GM19328 (cell line): Measurements from ENCODE around the gene CAMTA1.

Source experiments
- ATAC-seq: cut with Tn5 transposase; IDR thresholded peaks from one replicate; pipeline ENCODE4 v1.9.1; 2021; ENCODE audit warnings: mild to moderate bottlenecking, moderate library complexity; ENCODE audit not compliant: unreplicated experiment

CAMTA1 gene

DNA sequence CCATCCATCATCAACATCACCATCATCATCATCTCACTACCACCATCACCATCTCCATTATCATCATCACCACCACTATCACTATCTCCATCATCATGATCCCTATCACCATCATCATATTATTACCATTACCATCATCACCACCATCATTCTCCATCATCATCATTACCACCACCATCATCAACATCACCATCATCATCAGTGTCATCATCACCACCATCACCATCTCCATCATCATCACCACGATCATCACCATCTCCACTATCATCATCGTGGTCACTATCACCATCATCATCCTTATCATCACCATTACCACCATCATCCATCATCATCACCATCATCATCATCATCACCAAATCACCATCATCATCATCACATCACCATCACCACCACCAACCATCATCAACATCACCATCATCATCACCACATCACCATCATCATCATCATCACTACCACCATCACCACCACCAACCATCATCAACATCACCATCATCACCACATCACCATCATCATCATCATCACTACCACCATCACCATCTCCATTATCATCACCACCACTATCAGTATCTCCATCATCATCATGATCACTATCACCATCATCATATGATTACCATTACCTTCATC lies 783.8 kb downstream of the CAMTA1 start:
- no peak for ATAC-seq

DNA sequence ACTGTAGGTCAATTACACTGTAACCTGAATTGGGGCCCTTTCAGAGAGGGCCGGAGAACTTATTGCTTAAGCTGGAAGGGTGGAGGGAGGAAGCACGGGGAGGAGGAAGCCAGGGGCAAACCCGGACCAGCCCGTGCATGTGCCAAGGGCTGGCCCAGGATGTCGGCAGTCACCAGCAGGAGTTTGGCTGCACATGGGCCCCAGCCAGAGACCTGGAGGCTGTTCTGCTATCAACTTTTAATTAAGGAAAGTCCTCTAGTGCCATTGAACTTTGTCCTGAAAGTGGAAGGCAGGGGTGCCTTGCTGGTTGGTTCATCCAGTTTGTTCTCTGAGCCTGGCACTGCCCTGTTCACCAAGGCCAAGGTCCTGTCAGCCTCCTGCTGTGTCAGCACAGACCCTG lies 785.1 kb downstream of the CAMTA1 start:
- no peak for ATAC-seq

DNA sequence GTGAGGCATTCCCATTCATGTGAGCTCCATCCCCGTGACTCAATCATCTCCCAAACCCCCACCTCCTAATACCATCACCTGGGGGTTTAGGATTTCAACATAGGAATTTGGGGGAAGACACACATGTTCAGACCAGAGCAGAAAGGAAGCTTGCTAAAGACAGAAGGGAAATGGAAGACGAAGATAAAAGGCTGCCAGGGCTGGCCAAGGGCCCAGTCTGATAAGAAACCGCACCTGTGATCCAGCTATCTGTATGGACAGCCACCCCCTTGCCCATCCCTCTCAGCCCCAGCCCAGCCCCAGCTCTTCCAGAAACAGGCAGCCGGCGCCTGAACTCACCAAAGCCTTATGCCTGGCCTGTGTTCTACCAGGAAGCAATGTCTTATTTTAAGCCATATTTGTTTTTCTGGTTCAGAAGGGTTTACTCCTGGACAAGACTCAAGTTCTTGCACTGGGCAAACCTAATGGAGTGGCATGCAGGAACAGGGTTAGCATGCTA lies 787.4 kb downstream of the CAMTA1 start:
- ATAC-seq, result no peak

DNA sequence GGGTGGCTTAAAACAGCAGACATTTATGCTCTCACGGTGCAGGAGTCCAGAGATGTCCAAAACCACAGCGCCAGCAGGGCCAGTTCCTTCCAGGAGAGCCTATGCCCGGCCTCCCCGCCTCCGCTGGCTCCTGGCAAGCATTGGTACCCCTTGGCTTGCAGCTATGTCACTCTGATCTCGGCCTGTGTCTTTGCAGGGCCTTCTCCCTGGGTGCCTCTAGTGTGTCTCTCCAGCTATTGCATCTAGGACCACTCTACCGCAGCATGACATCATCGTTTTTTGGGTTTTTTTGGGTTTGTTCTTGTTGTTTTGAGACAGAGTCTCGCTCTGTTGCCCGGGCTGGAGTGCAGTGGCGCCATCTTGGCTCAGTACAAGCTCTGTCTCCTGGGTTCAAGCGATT lies 788.2 kb downstream of the CAMTA1 start:
- ATAC-seq, result no peak

DNA sequence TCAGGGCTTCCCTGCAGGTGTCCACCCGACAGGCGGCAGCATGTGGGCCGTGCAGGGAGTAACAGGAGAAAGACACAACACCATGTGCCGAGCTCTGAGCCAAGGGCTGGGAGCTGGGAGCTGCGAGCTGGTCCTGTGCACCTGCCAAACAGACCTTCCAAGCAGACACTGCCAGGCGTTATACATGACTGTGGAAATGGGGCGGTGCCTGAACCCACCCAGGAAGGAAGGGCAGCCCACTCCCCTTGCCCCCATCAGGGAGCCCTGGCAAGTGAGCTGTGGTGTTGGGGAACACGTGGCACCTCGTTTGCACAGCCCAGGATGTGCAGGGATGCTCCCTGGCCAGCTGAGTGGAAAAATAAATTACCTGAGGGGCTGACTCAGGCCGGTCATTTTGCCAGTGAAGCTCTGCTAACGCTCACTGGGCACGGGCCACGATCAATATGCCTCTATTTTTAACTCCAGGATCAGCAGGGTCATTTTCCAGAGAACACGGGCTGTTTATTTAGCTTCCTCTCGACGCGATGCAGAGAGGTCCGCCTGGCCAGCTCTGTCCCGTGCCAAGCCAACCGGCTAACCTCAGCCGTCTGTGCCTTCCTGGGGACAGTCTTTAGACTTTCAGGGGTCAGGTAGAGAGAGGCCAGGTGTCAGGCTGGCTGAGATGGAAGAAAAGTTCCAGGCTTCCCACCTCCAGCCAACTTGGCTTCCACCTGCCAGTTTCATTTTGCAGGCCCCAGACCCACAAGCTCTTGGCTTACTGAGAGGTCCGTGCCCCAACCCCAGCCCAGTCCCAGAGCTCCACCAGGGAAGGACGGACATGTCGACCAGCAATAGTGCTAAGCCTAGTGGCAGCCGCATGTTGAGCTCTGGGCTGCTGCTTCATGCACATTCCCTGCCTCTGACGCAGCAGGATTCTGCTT lies 789.1 kb downstream of the CAMTA1 start:
- no peak for ATAC-seq

DNA sequence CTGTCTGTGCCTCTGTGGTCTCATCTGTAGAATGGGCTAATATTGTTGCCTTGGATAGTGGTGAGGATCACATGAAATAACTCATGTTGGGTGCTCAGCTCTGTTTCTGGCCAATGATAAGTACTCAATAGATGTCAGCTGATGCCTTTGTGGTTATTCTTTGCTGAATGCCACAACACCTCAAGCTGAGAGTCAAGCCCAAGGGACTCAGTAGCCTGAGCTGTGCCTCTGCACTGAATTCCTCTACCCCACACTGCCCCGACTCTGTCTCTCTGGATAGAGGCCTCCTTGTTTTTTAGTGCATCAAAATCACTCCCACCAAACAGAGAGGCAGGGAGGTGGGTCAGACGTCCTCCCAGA lies 789.8 kb downstream of the CAMTA1 start:
- ATAC-seq, result no peak

DNA sequence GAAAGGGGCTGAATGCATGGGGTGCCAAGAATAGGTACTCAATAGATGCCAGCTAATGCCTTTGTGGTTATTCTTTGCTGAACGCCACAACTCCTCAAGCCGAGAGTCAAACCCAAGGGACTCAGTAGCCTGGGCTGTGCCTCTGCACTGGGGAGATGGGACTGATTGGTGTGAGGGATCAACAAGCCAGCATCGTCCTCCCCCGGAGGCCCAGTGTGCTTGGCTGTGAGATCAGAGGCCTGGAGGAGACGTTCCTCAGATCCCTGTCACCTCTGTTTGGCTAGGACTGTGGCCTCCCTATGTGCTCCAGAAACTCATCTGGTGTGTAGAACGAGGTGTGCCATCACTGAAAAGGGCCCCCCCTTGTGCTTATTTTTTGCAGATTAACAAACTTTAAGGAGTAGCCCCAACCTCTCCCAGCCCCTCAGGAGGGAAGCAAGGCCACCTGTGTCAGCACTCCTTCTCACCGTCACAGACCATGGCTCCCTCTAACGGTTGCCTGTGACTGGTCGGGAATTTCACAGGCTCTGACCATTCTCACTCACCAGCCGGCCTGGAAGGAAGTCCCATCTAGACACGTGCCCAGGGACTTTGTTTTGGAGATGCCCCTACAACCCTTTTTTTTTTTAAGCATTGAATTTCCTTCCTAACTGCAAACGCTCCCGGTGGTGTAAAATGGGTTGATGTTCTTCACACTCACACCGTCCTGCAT lies 791.8 kb downstream of the CAMTA1 start:
- ATAC-seq, result no peak

DNA sequence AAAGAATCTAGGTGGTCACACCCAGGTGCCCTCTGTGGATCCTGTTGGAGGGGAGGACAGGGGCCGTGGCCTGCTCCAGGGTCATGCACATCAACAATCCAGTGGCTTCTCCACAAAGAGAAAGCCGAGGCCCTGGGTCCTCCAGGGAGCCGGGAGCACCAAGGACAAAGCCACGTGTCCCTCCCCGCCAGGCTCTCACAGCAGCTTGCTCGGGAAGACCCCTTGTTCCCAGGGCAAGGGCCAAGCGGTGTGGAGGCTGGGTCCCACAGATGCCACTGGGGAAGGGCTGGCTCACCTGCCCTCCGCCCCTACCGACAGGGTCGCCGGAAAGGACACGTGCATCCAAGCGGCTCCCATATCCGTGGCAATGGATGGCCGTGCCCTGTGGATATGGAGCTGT lies 793.0 kb downstream of the CAMTA1 start:
- no peak for ATAC-seq

DNA sequence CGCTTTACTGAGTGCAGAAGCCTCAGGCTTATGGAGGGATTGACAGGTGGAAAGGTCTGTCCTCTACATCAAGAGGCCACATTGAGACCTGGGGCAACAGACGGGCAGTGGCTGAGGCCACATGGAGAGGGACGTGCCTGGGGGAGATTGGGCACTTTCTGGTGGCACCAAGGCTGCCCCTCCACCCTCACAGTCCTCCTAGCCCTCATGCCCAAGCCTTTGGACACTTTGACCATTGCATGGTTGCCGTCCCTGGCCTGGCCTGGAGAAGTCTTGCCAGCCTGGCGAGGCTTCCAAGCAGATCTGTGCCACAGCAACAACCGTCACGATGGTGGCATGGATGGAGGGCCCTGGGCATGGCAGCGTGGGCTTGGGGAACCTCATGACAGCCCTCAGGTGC lies 793.8 kb downstream of the CAMTA1 start:
- ATAC-seq, result no peak

DNA sequence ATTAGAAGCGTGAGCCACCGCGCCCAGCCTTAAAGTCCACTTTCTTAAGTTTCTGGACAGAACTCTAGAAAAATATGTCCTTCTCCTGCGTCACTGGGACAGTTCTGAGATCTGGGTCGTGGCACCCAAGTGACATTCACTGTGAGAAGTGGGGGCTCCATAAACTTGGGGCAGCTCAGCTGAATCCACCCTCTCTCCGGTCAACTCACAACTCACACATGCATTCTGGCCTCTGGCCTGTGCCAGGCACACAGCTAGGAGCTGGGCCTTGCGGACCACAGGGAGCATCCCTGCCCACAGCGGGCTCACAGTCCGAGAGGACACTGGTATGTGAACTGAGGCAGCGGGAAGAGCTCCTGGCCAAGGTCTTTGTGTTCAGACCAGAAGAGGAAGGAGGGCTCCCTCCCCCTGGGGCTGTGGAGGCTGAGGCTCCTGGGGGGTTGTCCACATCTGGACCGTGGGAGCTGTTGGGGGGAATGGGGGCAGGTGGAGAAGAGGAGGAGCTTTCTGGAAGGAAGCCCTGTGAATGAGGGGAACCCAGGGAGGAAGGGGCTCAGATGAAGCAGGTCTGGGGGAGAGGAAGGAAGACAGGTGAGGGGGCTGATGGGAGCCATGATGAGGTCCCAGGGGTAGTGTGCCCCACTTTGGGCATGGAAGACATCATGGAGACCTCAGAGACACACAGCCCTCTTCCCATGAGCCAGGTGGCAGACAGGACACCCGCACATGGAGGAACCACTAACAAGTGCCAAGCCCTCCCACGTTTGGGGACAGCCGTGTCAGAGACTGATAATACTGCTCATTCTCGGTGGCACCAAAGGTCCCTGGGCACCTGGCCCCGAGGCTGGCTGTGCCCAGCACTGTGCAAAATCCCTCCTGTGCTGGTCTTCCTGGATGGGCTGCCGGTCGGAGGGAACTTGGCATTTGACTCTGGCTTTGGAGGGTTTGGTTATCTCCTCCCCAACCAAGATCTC lies 794.9 kb downstream of the CAMTA1 start:
- no peak for ATAC-seq

DNA sequence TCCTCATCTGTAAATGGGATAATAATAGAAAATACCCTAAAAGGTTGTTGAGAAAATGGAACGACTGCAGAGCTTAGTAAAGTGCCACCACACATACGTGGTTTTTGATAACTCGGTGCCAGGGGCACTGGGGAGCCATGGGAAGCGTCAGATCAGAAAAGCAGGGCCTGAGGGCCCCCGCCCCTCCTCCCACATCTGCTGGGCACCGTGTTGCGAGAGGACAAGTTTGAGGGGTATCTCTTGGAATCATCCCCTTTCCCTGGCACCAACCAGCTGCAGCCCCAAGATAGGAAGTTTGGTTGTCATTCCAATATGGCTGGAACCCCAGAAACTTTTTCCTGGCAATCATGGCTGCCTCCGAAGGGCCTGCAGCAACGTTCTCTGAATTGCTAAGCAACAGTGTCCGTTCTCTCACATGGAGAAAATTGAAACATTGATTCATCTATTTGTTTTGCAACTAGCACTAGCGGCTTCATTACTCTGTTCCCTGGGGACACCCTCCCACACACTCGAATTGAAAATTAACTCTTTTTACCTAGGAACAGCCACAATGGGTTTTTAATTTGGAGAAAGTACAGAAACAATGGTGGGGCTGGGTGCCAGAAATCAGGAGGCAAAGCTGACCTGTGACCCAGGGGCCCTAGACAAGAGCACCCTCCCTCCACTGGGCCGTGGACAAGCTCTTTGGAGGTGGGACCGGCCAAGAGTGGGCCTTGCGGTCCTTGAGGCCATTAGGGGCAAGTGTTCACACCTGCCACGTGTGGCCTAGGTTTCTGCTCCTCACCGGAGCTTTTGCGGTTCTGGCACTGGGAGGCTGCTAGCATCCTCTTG lies 795.9 kb downstream of the CAMTA1 start:
- no peak for ATAC-seq

DNA sequence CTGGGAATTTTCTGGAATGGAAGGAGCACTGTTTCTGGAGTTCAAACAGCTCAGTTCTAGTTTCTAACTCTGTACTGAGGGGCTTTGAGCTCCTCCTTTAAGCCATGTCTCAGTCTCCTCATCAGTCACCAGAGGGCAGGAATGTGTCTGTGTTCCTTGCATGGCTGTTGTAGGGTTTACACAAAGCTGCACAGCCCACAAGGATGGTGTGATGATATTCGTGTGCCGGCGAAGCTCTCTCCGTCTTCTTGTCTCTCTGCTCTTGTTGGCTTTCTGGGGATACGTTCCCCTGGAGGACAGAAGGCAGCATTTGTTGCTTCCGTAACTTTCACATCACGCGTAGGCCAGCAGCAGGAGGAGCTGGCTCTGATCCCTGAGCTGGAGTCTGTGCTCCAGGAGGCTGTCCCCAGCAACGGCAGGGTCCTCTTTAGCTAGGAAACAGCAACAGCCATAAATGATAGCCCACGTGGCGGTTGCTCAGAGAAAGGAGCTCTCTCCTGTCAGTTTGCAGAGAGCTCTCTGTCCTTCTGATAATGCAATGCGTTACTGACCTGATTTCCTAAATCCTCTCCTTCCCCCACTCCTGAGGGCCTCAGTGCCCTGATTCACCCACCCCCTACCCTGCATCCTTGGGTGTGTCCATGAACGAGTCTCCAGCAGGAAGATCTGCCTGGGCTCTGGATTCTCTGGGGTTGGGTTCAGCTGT lies 796.7 kb downstream of the CAMTA1 start:
- ATAC-seq, result no peak

DNA sequence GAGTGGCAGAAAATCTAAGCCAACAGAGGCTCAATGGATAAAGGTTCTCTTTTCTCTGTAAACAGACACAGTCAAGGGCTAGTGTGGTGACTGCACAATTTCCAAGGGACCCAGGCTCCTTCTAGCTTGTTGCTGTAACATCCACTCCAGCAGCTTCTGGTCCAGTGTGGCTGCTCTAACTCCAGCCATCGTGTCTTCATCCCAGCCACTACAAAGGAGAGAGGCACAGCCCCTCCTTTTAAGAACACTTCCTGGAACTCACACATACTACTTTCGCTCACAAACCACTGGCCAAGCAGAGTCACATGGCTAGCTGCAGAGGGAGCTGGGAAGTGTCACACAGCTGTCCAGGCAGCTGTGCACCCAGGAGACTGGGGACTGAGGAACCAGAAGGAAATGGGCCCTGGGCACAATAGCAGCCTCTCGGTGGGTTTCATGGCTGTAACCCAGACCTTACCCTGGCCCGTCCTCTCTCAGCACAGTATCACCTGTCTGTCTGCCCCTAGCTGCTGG lies 797.3 kb downstream of the CAMTA1 start:
- no peak for ATAC-seq

DNA sequence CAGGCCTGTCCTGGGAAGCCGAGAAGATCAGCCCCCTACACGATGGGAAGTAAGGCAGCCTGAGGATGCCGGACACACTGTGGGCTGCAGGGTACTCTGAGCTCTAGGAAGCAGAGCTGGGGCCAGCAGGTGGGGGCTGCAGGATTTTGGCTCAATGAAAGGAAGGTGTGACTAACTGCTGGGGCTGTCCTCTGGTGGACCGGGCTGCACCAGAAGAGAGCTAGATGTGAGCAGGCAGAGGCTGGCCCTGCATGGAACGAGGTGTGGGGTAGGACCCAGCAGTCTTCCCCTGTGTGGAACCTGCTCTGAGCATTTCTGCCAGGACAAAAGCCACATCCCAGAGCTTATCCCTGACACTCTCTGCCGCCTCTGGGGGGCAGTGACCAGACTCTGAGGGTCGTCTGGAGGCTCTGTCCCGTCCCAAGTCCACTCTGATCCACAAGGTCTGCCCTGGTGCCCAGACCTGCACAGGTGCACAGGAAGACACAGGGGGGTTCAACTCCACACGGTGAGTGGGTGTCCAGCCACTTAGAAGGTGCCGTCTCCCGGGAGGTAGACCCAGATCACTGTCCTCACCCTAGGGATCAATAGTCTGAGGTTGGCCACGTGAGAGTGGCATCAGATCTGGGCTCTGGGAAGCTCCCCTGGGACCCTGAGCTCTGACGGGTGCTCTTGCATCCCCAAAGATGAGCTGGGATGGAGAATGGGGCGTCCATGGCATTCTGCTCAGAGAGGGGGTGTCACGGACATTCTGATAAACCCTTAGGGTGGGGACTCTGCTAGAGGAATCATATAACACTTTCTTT lies 798.2 kb downstream of the CAMTA1 start:
- ATAC-seq, result no peak

DNA sequence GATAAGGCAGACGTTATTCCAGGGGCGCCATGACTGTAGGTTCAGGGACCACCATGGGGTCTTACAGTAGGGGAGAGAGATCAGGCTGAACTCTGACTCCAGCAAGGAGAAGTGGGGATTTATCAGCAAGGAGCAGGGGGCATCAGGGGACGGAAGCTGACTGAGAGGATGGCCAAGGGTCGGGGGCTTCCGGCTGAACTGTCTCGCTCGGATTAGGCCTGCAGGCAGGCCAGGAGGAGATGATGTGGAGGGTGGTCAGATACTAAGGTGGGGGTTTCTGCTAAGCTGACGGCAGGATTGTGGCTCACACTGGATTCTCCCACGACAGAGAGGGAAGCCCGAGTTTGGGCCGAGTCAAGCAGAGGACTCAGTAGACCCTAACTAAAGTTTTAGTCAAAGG lies 798.9 kb downstream of the CAMTA1 start:
- ATAC-seq, result no peak

DNA sequence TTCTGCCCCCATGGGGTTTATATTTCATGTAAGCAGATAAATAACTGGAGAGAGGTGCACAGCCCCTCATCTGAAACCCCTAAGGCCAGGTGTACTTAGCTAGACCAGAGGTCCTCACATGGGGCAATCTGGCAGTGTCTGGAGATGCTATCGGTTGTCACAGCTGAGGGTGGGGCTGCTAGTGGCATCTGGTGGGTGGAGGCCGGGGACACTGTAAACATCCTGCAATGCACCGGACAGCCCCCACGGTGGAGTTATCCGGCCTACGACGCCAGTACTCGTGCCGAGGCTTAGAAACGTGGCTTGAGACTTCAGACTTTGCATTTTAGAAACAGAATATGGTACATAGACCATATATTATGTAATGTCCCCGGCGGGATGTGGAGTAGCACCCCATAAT lies 799.4 kb downstream of the CAMTA1 start:
- no peak for ATAC-seq

DNA sequence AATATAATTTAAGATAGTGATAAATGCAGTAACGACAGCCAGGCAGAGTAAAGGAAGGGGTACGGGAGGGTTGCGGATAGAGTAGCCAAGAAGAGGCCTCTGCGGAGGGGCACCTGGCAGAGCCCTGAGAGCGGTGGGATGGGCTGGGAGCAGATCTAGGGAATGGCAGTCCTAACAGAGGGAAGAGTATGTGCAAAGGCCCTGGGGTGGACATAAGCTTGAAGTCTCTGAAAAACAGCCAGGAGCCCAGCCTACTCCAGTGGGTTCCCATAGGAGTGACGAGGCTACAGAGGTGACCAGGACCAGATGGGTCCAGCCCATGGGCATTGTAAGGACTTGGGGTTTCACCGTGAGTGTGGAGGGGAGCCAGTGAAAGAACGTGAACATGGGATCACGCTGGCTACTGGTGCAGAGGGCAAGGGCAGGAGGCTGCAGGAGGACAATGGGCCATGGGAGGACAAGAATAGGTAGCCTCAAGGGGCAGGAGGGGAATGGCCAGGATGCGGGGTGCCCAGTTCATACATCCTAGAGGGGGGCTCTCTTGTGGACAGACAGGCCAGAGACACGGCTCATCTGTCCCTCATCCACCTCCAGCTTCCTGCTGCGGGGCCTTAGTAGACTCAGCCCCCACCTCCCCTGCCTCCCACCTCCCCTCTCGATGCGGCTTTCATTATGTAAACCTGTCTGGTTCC lies 800.1 kb downstream of the CAMTA1 start:
- ATAC-seq, result no peak
